A673 (cell line): ENCODE data around the gene CRX. TPM values are rescaled to one million over a fixed set of nuclear protein-coding genes. Genes with fewer than 3 reads are reported as not detected.
"Not testable (repeated sequence)": the region's sequence is repeated elsewhere in the genome, so short reads cannot be mapped to it uniquely, and the experiment has no call there.

Experiments used
- BruUV-seq: library from RNA; stranded (reverse); fragments of 400-500 nt; replicated peaks from 2 replicates; lab custom pipeline; 2021; lab: Mats Ljungman, UMichigan
- CTCF ChIA-PET: fragments of 300-600 bp; sonication (Branson Sonifier 250); formaldehyde crosslinking; loops from one replicate; lab custom pipeline; 2022; ENCODE audit warnings: antibody characterized with exemption; lab: Charles Lee
- POLR2A ChIA-PET: fragments of 300-600 bp; sonication (Branson Sonifier 250); formaldehyde crosslinking; loops from one replicate; lab custom pipeline; 2022; ENCODE audit warnings: antibody characterized with exemption; ENCODE audit not compliant: low non-redundant PET; lab: Charles Lee
- DNase-seq: peaks from one replicate; pipeline ENCODE4 v3.0.0-alpha.2; 2015; ENCODE audit warnings: low spot score
- H3K27ac ChIP-seq: fragments of 200-600 bp; sonication (generic); 2 replicates; pipeline ENCODE4 v1.5.1; 2016; ENCODE audit warnings: mixed run types, low read depth, mild to moderate bottlenecking, mixed read lengths, antibody characterized with exemption, low read length; ENCODE audit not compliant: poor library complexity, severe bottlenecking
- H3K27me3 ChIP-seq: fragments of 200-600 bp; sonication (generic); replicated peaks from 2 replicates; pipeline ENCODE4 v1.6.1; 2017; ENCODE audit warnings: mixed run types, low read depth, mild to moderate bottlenecking, mixed read lengths, antibody characterized with exemption, low read length; ENCODE audit not compliant: insufficient read depth, poor library complexity
- H3K36me3 ChIP-seq: fragments of 200-600 bp; sonication (generic); 2 replicates; pipeline ENCODE4 v1.6.1; 2016; ENCODE audit warnings: mixed run types, mild to moderate bottlenecking, mixed read lengths, antibody characterized with exemption, low read length; ENCODE audit not compliant: insufficient read depth, poor library complexity, severe bottlenecking
- H3K4me1 ChIP-seq: fragments of 200-600 bp; sonication (generic); 2 replicates; pipeline ENCODE4 v1.6.1; 2017; ENCODE audit warnings: mixed run types, mild to moderate bottlenecking, mixed read lengths, antibody characterized with exemption, low read length; ENCODE audit not compliant: insufficient read depth, poor library complexity, severe bottlenecking
- H3K4me3 ChIP-seq: fragments of 200-600 bp; sonication (generic); 2 replicates; pipeline ENCODE4 v1.5.1; 2016; ENCODE audit warnings: low read depth, mixed run types, mild to moderate bottlenecking, mixed read lengths, low read length; ENCODE audit not compliant: poor library complexity, severe bottlenecking
- H3K9me3 ChIP-seq: fragments of 200-600 bp; sonication (generic); 2 replicates; pipeline ENCODE4 v1.6.1; 2016; ENCODE audit warnings: mixed run types, low read depth, mild to moderate bottlenecking, mixed read lengths, antibody characterized with exemption, low read length; ENCODE audit not compliant: poor library complexity, severe bottlenecking
- CTCF ChIP-seq: fragments of 300-800, 200-600 bp; sonication (generic); conservative IDR thresholded peaks from 2 replicates; pipeline ENCODE4 v1.5.1; 2017; ENCODE audit warnings: low read depth, mild to moderate bottlenecking, antibody characterized with exemption, low read length, moderate library complexity, mixed read lengths
- EZH2 ChIP-seq: fragments of 200-600 bp; sonication (generic); IDR thresholded peaks from 2 replicates; pipeline ENCODE4 v1.6.1; 2017; ENCODE audit warnings: borderline replicate concordance, low read depth, mild to moderate bottlenecking, mixed read lengths, antibody characterized with exemption, low read length; ENCODE audit not compliant: poor library complexity, severe bottlenecking
- intact Hi-C: fragments of 100-400 bp; cut with micrococcal nuclease; formaldehyde crosslinking; loops from one replicate; pipeline ENCODE4 v1.10.0; 2022; ENCODE audit not compliant: unreplicated experiment
- total RNA-seq: library from RNA; stranded (reverse); gene quantifications from 2 replicates; pipeline ENCODE4 v1.2.3, GENCODE V29; 2021

CRX gene
- total RNA-seq, 1 experiment from 2014 or later = not detected

- BruUV-seq = no TSS peak
- Histone ChIP-seq H3K27me3 (no peaks in the 10 kb centered on the region), H3K36me3 (no peaks in the 10 kb centered on the region), H3K9me3 (no peaks in the 10 kb centered on the region), H3K4me3 (no peak overlapping the region), H3K4me1 (no peaks in the 10 kb centered on the region), H3K27ac (no peak overlapping the region)
- ChIA-PET CTCF (no interaction called here), POLR2A (no interaction called here)
- TF ChIP-seq CTCF = no peak
- TF ChIP-seq EZH2 = no peak
- intact Hi-C loops = loop anchor here (1.0 kb wide), 1 partner anchor 49 kb away; no protein-coding TSS in a partner anchor
- DNase-seq = no peak
These were observed 7.8 kb upstream of the CRX start for GRCh38 chr19:47813995-47814328.

GRCh38 chr19:47816270-47816669 is 5.5 kb upstream of the CRX start:
- CTCF ChIA-PET, POLR2A ChIA-PET: not testable (repeated sequence)

GRCh38 chr19:47818221-47818620 is 3.5 kb upstream of the CRX start:
- DNase-seq, H3K4me1 ChIP-seq, intact Hi-C loops, POLR2A ChIA-PET, H3K27me3 ChIP-seq, H3K4me3 ChIP-seq, H3K27ac ChIP-seq, H3K9me3 ChIP-seq, CTCF ChIA-PET, BruUV-seq, H3K36me3 ChIP-seq: not testable (repeated sequence)

More at GRCh38 chr19:47816270-47816669, 5.5 kb upstream of the CRX start:
- H3K4me3 ChIP-seq, H3K4me1 ChIP-seq, H3K27me3 ChIP-seq, H3K27ac ChIP-seq, H3K36me3 ChIP-seq, H3K9me3 ChIP-seq, intact Hi-C loops, BruUV-seq, DNase-seq: not testable (repeated sequence)

- ChIA-PET CTCF (interaction anchor here (0.7 kb wide), 1 partner anchor 364 kb away, joined by 4 read pairs; no protein-coding TSS in a partner anchor), POLR2A (no interaction called here)
- TF ChIP-seq EZH2 = no peak
- TF ChIP-seq CTCF = no peak
- Histone ChIP-seq H3K27me3 (no peaks in the 10 kb centered on the region), H3K9me3 (no peaks in the 10 kb centered on the region), H3K4me3 (no peak overlapping the region), H3K36me3 (no peaks in the 10 kb centered on the region), H3K27ac (no peak overlapping the region), H3K4me1 (no peaks in the 10 kb centered on the region)
- BruUV-seq = no TSS peak
- intact Hi-C loops = no loop called here
- no peak for DNase-seq
These were observed 1.9 kb upstream of the CRX start for GRCh38 chr19:47819858-47820257.
